ENCODE measurements around the gene ARG1. TPM values are rescaled to one million over a fixed set of nuclear protein-coding genes. Genes with fewer than 3 reads are reported as not detected.

ARG1 gene
- total RNA-seq, 1 experiment from 2014 or later = not detected

- no TSS peak for BruUV-seq (replicated peaks)
- POLR2A ChIA-PET (ENCODE audit: unreplicated experiment) = no interaction called here
- no peaks in the 10 kb centered on the region for H3K9me2 ChIP-seq (ENCODE audit: insufficient read depth)
- H2AFZ ChIP-seq = no peak overlapping the region
- no peaks in the 10 kb centered on the region for H3K4me1 ChIP-seq (replicated peaks; ENCODE audit: insufficient read depth)
- no peaks in the 10 kb centered on the region for H3K9me3 ChIP-seq (ENCODE audit: insufficient read depth, low read depth)
- CTCF ChIA-PET = interaction anchor here (0.6 kb wide), 1 partner anchor 190 kb away, joined by 3 read pairs; no protein-coding TSS in a partner anchor
- H3K36me3 ChIP-seq (ENCODE audit: low read depth) = peaks cover 64% of the 10 kb centered on the region
- H3F3A ChIP-seq (ENCODE audit: insufficient read depth, low read depth) = no peaks in the 10 kb centered on the region
- no peak for TF ChIP-seq EZH2 (IDR thresholded peaks at IDR 0.05; ENCODE audit: low read depth)
- no peak for TF ChIP-seq CTCF (conservative IDR thresholded peaks at IDR 0.05)
- no peaks in the 10 kb centered on the region for H3K79me2 ChIP-seq (ENCODE audit: low read depth)
- intact Hi-C loops (cut with micrococcal nuclease; ENCODE audit: unreplicated experiment) = no loop called here
- DNase-seq = no peak
- no peak overlapping the region for H3K4me3 ChIP-seq
- H4K20me1 ChIP-seq (ENCODE audit: insufficient read depth) = no peaks in the 10 kb centered on the region
- no peak overlapping the region for H3K4me2 ChIP-seq
- H3K27me3 ChIP-seq (ENCODE audit: insufficient read depth, low read depth) = no peaks in the 10 kb centered on the region
- H3K27ac ChIP-seq = no peak overlapping the region
These were observed 15.6 kb downstream of the ARG1 start for GRCh38 chr6:131588643-131589042.

- H3K4me3 ChIP-seq = no peak overlapping the region
- BruUV-seq (replicated peaks) = no TSS peak
- no peak overlapping the region for H3K27ac ChIP-seq
- intact Hi-C loops (cut with micrococcal nuclease; ENCODE audit: unreplicated experiment) = no loop called here
- no peaks in the 10 kb centered on the region for H3F3A ChIP-seq (ENCODE audit: insufficient read depth, low read depth)
- DNase-seq = no peak
- TF ChIP-seq CTCF (conservative IDR thresholded peaks at IDR 0.05) (no peak), EZH2 (IDR thresholded peaks at IDR 0.05; ENCODE audit: low read depth) (no peak)
- no peak overlapping the region for H2AFZ ChIP-seq
- H3K4me2 ChIP-seq = no peak overlapping the region
- POLR2A ChIA-PET (ENCODE audit: unreplicated experiment) = no interaction called here
- no peaks in the 10 kb centered on the region for H3K9me2 ChIP-seq (ENCODE audit: insufficient read depth)
- H4K20me1 ChIP-seq (ENCODE audit: insufficient read depth) = no peaks in the 10 kb centered on the region
- peaks cover 71% of the 10 kb centered on the region for H3K36me3 ChIP-seq (ENCODE audit: low read depth)
- H3K9me3 ChIP-seq (ENCODE audit: insufficient read depth, low read depth) = no peaks in the 10 kb centered on the region
- H3K79me2 ChIP-seq (ENCODE audit: low read depth) = no peaks in the 10 kb centered on the region
- H3K4me1 ChIP-seq (replicated peaks; ENCODE audit: insufficient read depth) = no peaks in the 10 kb centered on the region
- CTCF ChIA-PET = no interaction called here
- no peaks in the 10 kb centered on the region for H3K27me3 ChIP-seq (ENCODE audit: insufficient read depth, low read depth)
These were observed 19.9 kb downstream of the ARG1 start for GRCh38 chr6:131592935-131593334.

- Histone ChIP-seq H3K27me3 (ENCODE audit: insufficient read depth, low read depth) (no peaks in the 10 kb centered on the region), H3K27ac (no peak overlapping the region), H3K4me2 (no peak overlapping the region), H3K9me2 (ENCODE audit: insufficient read depth) (no peaks in the 10 kb centered on the region), H3K79me2 (ENCODE audit: low read depth) (no peaks in the 10 kb centered on the region), H3K4me3 (no peak overlapping the region), H3K9me3 (ENCODE audit: insufficient read depth, low read depth) (no peaks in the 10 kb centered on the region), H3F3A (ENCODE audit: insufficient read depth, low read depth) (no peaks in the 10 kb centered on the region), H4K20me1 (ENCODE audit: insufficient read depth) (no peaks in the 10 kb centered on the region), H2AFZ (no peak overlapping the region), H3K36me3 (ENCODE audit: low read depth) (peaks cover 71% of the 10 kb centered on the region), H3K4me1 (replicated peaks; ENCODE audit: insufficient read depth) (no peaks in the 10 kb centered on the region)
- intact Hi-C loops (cut with micrococcal nuclease; ENCODE audit: unreplicated experiment) = no loop called here
- no peak for DNase-seq
- TF ChIP-seq CTCF (conservative IDR thresholded peaks at IDR 0.05) (no peak), EZH2 (IDR thresholded peaks at IDR 0.05; ENCODE audit: low read depth) (no peak)
- CTCF ChIA-PET = no interaction called here
- BruUV-seq (replicated peaks) = no TSS peak
- POLR2A ChIA-PET (ENCODE audit: unreplicated experiment) = no interaction called here
These were observed 21.0 kb downstream of the ARG1 start for GRCh38 chr6:131594074-131594473.
